Uterus (tissue), 4 donors: Measurements from ENCODE around the gene PYGB. TPM values are rescaled to one million over a fixed set of nuclear protein-coding genes. Genes with fewer than 3 reads are reported as not detected.

ENCODE experiments used
- DNase-seq, 2 donors: peaks; one replicate each; pipeline ENCODE4 v3.0.0-alpha.2; 2019 to 2020
- H3K27ac ChIP-seq, 2 donors: fragments of 200-600 bp; sonication (generic); 1 replicate in 1 of 2; 2 replicates in 1 of 2; pipeline ENCODE4 v1.5.1; 2016 to 2018
- H3K27me3 ChIP-seq, 2 donors: fragments of 200-600 bp; sonication (generic); one replicate each; pipeline ENCODE4 v1.5.1; 2018 to 2019; ENCODE audit warnings: control low read depth in 1 of 2
- H3K36me3 ChIP-seq, 2 donors: fragments of 200-600 bp; sonication (generic); one replicate each; pipeline ENCODE4 v1.5.1; 2019; ENCODE audit warnings: control low read depth in 1 of 2
- H3K4me1 ChIP-seq, 2 donors: fragments of 200-600 bp; sonication (generic); one replicate each; pipeline ENCODE4 v1.5.1; 2018 to 2019; ENCODE audit warnings: control low read depth in 1 of 2
- H3K4me3 ChIP-seq, 2 donors: fragments of 200-600 bp; sonication (generic); 1 replicate in 1 of 2; 2 replicates in 1 of 2; pipeline ENCODE4 v1.5.1; 2018 to 2019; ENCODE audit warnings: mild to moderate bottlenecking in 1 of 2
- H3K9me3 ChIP-seq, 2 donors: fragments of 200-600 bp; sonication (generic); one replicate each; pipeline ENCODE4 v1.5.1; 2019; ENCODE audit warnings: control low read depth in 1 of 2
- POLR2A ChIP-seq, 2 donors: fragments of 450-650 bp; IDR thresholded peaks; one replicate each; pipeline ENCODE4 v1.6.1; 2016; ENCODE audit warnings: antibody characterized with exemption in 2 of 2, mild to moderate bottlenecking in 1 of 2, moderate library complexity in 1 of 2
- intact Hi-C: fragments of 100-400 bp; cut with DNase I; formaldehyde crosslinking; loops from one replicate; pipeline ENCODE4 v1.15.1; 2023; ENCODE audit warnings: low total_unique reads
- total RNA-seq, 4 donors: library from RNA; depleted of rRNA in 3 of 4; stranded (reverse); fragments of >200 nt in 3 of 4; gene quantifications; one replicate each; pipeline versions ENCODE4 v1.1.0 to v1.2.4, GENCODE V29; 2014 to 2023
- TF ChIP-seq, protein P1 (sequence below), 4 experiments: fragments of 200-600 bp in 2 of 4; fragments of 450-650 bp in 2 of 4; sonication (generic) in 2 of 4; IDR thresholded peaks; one replicate each; pipeline ENCODE4 v1.5.1; 2016 to 2019; ENCODE audit warnings: antibody characterized with exemption in 4 of 4, mild to moderate bottlenecking in 2 of 4, moderate library complexity in 1 of 4
- donor health status: DM: yes; HTN: yes; CAD: no.

PYGB gene
- total RNA-seq, 4 donors from 2014 or later: 26.2 to 87.9 (median 49.8) TPM

DNA sequence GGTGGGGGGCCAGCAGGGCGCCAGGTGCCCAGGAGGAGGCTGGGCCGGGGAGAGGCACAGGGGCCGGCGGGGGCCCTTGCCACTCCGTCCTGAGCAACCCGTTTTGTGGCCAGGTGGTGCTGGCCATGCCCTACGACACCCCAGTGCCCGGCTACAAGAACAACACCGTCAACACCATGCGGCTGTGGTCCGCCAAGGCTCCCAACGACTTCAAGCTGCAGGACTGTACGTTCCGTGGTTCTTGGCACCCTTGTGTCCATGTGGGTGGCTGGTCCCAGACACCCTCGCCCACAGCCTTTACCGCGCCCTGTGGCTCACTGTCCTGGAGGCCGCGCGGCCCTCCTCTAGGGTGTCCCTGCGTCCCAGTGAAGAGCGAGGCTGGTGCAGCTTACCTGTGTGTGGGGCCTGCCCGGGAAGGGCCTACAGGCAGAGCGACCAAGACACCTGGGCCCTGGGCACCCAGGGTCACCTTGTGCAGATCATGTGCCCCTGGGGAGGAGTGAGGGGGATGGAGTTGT lies 28.7 kb downstream of the PYGB start:
- H3K4me1 ChIP-seq: no peaks in the 10 kb centered on the region
- H3K27ac ChIP-seq: no peak overlapping the region

DNA sequence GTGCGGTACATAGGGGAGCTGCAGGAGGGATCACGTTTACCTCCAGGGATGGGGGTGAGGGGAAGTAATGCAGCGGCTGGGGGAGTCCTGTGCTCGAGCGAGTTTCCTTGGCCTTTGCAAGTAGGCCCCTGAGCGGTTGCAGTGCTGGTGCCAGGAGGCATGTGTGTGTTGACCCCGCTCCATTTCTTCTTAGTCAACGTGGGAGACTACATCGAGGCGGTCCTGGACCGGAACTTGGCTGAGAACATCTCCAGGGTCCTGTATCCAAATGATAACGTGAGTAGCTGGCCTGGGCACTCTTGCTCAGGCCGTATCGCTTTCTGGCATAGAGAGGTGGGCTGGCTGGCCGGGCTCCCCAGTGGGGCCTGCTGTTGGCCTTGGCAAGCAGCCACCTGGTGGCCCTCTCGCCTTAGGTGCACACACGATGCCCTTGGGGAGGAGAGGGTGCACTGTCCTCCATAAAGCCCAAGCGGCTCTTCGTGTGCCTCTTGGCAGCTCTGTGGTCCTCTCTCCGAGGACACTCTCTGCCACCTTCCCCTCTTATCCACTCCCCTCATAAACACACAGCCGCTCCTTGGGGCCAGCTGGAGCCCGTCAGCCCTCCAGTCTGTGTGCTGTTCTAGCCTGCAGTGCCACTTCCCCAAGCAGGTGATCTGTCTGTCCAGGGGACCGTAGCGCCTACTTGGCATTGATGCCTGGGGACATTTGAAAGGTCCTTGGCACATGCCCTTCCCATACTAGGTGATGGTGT lies 29.3 kb downstream of the PYGB start:
- intact Hi-C loops: no loop called here
- no peaks in the 10 kb centered on the region for H3K27me3 ChIP-seq
- no peak overlapping the region for H3K27ac ChIP-seq
- TF ChIP-seq, protein P1, sequence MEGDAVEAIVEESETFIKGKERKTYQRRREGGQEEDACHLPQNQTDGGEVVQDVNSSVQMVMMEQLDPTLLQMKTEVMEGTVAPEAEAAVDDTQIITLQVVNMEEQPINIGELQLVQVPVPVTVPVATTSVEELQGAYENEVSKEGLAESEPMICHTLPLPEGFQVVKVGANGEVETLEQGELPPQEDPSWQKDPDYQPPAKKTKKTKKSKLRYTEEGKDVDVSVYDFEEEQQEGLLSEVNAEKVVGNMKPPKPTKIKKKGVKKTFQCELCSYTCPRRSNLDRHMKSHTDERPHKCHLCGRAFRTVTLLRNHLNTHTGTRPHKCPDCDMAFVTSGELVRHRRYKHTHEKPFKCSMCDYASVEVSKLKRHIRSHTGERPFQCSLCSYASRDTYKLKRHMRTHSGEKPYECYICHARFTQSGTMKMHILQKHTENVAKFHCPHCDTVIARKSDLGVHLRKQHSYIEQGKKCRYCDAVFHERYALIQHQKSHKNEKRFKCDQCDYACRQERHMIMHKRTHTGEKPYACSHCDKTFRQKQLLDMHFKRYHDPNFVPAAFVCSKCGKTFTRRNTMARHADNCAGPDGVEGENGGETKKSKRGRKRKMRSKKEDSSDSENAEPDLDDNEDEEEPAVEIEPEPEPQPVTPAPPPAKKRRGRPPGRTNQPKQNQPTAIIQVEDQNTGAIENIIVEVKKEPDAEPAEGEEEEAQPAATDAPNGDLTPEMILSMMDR (IDR thresholded peaks at IDR 0.05): no peak
- no peak for TF ChIP-seq POLR2A (IDR thresholded peaks at IDR 0.05)
- peak; percentile 11 to 12 for DNase-seq
- no peak overlapping the region for H3K4me3 ChIP-seq
- H3K9me3 ChIP-seq: no peaks in the 10 kb centered on the region
- H3K36me3 ChIP-seq: no peaks in the 10 kb centered on the region
- no peaks in the 10 kb centered on the region for H3K4me1 ChIP-seq

More for the DNA sequence above, 28.7 kb downstream of the PYGB start:
- H3K4me3 ChIP-seq: no peak overlapping the region
- TF ChIP-seq POLR2A (IDR thresholded peaks at IDR 0.05): no peak
- TF ChIP-seq, protein P1 (IDR thresholded peaks at IDR 0.05): no peak
- H3K27me3 ChIP-seq: no peaks in the 10 kb centered on the region
- intact Hi-C loops: no loop called here
- no peaks in the 10 kb centered on the region for H3K36me3 ChIP-seq
- peak; percentile 9 to 11 for DNase-seq
- H3K9me3 ChIP-seq: no peaks in the 10 kb centered on the region

GRCh38 chr20:25277941-25278521 lies 30.1 kb downstream of the PYGB start:
- Histone ChIP-seq H3K27ac (no peak overlapping the region), H3K36me3 (no peaks in the 10 kb centered on the region), H3K27me3 (no peaks in the 10 kb centered on the region), H3K4me3 (no peak overlapping the region), H3K9me3 (no peaks in the 10 kb centered on the region), H3K4me1 (no peaks in the 10 kb centered on the region)
- intact Hi-C loops: no loop called here
- DNase-seq: peak; percentile 6 to 14
- TF ChIP-seq POLR2A (IDR thresholded peaks at IDR 0.05): no peak
- TF ChIP-seq, protein P1 (IDR thresholded peaks at IDR 0.05): no peak

- TF ChIP-seq POLR2A (IDR thresholded peaks at IDR 0.05): no peak
- TF ChIP-seq, protein P1 (IDR thresholded peaks at IDR 0.05): no peak
- intact Hi-C loops: no loop called here
- no peaks in the 10 kb centered on the region for H3K4me1 ChIP-seq
- no peak overlapping the region for H3K27ac ChIP-seq
- no peaks in the 10 kb centered on the region for H3K27me3 ChIP-seq
- H3K9me3 ChIP-seq: no peaks in the 10 kb centered on the region
- no peaks in the 10 kb centered on the region for H3K36me3 ChIP-seq
- no peak overlapping the region for H3K4me3 ChIP-seq
- DNase-seq: peak; percentile 9 to 11
These were observed 30.9 kb downstream of the PYGB start for GRCh38 chr20:25278636-25279361.
